Epithelial cell of esophagus (primary cell): Measurements from ENCODE around the gene BICC1.
"Not testable (repeated sequence)": the region's sequence is repeated elsewhere in the genome, so short reads cannot be mapped to it uniquely, and the experiment has no call there.

Experiments
- DNase-seq: peaks from one replicate; pipeline ENCODE4 v3.0.0; 2010; ENCODE audit warnings: low read depth
- H3K4me3 ChIP-seq: 2 replicates; pipeline ENCODE4 v1.5.1; 2011; ENCODE audit warnings: mild to moderate bottlenecking, low read length, control low read depth
- TF ChIP-seq, protein P1 (sequence below): IDR thresholded peaks from 2 replicates; pipeline ENCODE4 v1.5.1; 2011; ENCODE audit warnings: low read depth, mild to moderate bottlenecking, low read length, control low read depth, inconsistent platforms; ENCODE audit not compliant: insufficient read depth; ENCODE audit errors: missing control alignments

BICC1 gene

DNA sequence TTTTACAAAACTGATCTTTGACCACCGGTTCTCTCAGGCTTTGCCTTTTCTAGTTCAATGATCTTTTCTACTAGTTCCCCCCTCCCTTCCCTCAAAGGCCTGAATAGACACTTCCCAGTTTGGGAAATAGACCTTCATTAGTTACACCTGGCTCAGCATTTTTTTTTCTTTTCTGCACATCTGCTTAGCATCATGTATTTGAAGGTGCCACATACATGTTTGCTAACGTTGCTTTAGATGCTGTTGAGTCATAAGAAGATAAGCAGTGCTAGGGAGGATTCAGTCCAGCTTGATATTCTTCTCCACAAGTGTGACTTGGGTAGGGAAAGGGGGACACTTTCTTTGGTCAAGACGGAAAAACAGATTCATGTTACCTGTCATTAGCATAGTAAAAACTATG, 78.3 kb downstream of the BICC1 start:
- no peak overlapping the region for H3K4me3 ChIP-seq
- no peak for DNase-seq
- TF ChIP-seq, protein P1, sequence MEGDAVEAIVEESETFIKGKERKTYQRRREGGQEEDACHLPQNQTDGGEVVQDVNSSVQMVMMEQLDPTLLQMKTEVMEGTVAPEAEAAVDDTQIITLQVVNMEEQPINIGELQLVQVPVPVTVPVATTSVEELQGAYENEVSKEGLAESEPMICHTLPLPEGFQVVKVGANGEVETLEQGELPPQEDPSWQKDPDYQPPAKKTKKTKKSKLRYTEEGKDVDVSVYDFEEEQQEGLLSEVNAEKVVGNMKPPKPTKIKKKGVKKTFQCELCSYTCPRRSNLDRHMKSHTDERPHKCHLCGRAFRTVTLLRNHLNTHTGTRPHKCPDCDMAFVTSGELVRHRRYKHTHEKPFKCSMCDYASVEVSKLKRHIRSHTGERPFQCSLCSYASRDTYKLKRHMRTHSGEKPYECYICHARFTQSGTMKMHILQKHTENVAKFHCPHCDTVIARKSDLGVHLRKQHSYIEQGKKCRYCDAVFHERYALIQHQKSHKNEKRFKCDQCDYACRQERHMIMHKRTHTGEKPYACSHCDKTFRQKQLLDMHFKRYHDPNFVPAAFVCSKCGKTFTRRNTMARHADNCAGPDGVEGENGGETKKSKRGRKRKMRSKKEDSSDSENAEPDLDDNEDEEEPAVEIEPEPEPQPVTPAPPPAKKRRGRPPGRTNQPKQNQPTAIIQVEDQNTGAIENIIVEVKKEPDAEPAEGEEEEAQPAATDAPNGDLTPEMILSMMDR, result no peak

DNA sequence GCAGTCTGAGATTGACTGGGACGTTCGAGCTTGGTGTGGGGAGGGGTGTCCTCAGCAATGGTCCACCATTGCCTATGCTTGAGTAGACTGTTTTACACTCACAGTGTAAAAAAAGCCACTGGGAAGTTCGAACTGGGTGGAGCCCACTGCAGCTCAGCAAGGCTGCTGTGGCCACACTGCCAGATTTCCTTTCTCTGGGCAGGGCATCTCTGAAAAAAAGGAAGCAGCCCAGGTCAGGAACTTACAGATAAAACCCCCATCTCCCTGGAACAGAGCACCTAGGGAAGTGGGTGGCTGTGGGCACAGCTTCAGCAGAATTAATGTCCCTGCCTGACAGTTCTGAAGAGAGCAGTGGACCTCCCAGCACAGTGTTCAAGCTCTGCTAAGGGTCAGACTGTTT, 80.3 kb downstream of the BICC1 start:
- no peak overlapping the region for H3K4me3 ChIP-seq
- no peak for DNase-seq
- TF ChIP-seq, protein P1, result no peak

DNA sequence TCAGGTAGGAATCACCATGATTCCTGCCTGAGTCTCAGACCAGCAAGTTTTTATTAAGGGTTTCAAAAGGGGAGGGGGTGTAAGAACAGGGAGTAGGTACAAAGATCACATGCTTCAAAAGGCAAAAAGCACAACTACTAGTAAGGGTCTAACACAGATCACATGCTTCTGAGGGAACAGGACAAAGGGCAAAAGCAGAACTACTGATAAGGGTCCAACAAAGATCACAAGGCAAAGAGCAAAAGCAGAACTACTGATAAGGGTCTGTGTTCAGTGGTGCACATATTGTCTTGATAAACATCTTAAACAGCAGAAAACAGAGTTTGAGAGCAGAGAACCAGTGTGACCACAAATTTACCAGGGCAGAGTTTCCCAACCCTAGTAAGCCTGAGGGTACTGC, 84.5 kb downstream of the BICC1 start:
- DNase-seq, H3K4me3 ChIP-seq: not testable (repeated sequence)

DNA sequence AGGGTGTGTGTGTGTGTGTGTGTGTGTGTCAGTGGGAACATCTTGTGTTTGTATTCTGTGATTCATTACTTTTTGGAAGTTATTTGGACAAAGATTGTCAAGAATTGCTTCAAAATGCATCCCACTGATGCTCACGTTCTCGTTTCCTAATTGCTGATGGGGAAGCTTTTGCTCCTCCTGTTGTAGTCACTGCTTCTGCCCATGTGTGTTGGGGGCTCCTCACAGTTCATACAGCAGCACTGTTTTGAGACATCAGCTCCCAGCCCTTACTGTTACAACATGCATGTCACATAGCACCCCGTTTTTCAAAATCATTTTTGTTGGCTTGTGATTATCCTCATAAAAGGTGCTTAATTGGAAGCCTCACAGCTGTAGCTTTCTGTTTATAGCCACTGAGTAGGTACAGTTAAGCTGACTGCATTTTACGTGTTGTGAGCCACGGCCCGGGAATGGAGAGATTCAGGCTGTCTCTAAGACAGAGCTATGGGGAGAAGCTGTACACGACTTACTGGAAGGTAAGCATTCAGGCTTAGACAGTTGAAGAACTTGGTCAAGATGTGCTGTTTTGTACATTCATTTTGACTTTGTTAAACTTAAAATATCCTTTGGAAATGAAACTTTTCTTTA, 87.4 kb downstream of the BICC1 start:
- TF ChIP-seq, protein P1, result no peak
- no peak for DNase-seq
- no peak overlapping the region for H3K4me3 ChIP-seq

DNA sequence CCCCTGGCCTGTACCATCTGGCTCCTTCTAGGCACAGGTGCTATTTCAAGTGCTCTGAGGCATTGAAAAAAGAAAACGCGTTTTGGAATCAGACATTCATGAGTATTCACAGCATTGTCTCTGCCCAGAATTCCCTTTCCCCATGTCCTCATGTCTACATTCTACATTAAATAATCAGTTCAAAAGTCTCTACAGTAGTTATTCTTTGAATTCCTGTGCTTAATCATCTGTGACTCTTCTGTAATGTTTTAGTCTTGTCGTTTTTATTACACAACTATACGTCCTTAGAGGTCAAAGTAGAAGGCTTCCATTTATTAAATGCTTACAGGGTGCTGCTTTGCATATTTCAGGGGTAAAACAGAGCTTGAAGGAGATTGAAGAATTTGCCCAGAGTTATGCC, 95.7 kb downstream of the BICC1 start:
- H3K4me3 ChIP-seq, result no peak overlapping the region
- TF ChIP-seq, protein P1, result no peak
- DNase-seq, result no peak

DNA sequence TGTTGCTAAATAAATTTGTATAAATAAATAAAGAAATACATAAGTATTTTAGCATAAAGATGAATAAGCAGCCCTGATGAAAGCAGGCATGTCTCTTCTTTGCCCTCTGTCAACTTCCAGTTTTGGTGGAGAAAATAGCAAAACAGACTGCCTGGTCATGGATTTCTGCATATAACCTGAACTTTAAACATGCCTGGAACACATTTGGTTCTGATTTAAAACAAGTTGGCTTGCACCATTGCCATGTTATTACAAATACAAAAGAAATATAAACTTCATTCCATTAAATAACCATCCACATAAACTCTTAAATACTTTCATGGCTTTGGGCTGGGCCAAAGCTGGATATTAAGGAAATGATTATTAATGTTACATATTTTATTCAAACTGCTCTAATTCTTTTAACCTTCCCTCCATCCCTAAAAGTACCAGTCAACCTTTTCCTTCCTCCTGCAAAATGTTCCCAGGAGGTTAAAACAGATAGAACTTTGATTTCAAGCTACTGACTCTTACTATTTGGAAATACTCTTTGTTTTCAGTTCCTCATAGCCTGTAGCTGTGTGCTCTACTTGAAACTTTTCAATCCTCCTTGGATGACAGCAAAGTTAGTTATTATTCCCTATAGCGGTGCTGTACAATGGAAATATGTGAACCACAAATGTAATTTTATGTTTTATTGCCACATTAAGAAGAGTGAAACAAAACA, 96.3 kb downstream of the BICC1 start:
- no peak for DNase-seq
- TF ChIP-seq, protein P1, result no peak
- H3K4me3 ChIP-seq, result no peak overlapping the region

DNA sequence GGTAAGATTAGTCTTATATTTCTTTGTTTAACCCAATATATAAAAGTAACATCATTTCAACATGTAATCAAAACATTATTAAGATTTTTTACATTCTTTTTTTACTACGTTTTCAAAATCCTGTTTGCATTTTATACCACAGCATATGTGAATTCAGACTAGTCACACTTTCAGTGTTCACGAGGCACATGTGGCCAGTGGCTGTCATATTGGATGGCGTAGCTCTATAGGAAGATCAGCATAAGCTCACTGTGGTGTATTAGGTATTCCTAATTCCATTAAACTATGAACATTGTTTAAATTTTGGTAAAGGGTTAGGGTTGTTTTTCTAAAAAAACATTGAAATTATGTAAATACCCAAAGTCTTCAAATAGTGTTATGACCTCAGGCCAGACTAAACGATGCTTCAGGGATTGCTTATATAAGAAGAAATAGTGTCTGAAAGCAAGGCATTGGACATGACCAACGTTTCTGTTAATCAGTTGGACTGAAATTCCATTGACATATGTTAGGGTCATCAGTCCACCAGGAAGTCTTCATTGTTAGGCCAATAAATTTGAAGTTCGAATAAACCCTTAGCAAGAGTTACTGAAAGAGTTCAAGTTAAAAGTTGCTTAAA, 97.0 kb downstream of the BICC1 start:
- TF ChIP-seq, protein P1, result no peak
- H3K4me3 ChIP-seq, result no peak overlapping the region
- no peak for DNase-seq
